Parathyroid adenoma (tissue), 2 donors: ENCODE data around the gene DNAJA1.
"Not testable (repeated sequence)": the region's sequence is repeated elsewhere in the genome, so short reads cannot be mapped to it uniquely, and the experiment has no call there.

ENCODE experiments used
- H2AFZ ChIP-seq: fragments of 300-600 bp; sonication (generic); one replicate; pipeline ENCODE4 v1.7.0; 2017; ENCODE audit warnings: antibody characterized with exemption, mild to moderate bottlenecking
- H3K27ac ChIP-seq: fragments of 300-600 bp; sonication (generic); one replicate; pipeline ENCODE4 v1.7.0; 2017
- H3K27me3 ChIP-seq: fragments of 300-600 bp; sonication (generic); one replicate; pipeline ENCODE4 v1.7.0; 2017; ENCODE audit warnings: low read length; ENCODE audit not compliant: control insufficient read depth, insufficient read depth
- H3K36me3 ChIP-seq: fragments of 300-600 bp; sonication (generic); one replicate; pipeline ENCODE4 v1.7.0; 2017; ENCODE audit warnings: low read length; ENCODE audit not compliant: control insufficient read depth, insufficient read depth
- H3K4me1 ChIP-seq: fragments of 300-600 bp; sonication (generic); one replicate; pipeline ENCODE4 v1.7.0; 2017; ENCODE audit warnings: control low read depth
- H3K4me2 ChIP-seq: fragments of 300-600 bp; sonication (generic); one replicate; pipeline ENCODE4 v1.7.0; 2017; ENCODE audit warnings: low read length
- H3K4me3 ChIP-seq: fragments of 300-600 bp; sonication (generic); one replicate; pipeline ENCODE4 v1.7.0; 2017; ENCODE audit warnings: low read depth, low read length
- H3K79me2 ChIP-seq: fragments of 300-600 bp; sonication (generic); one replicate; pipeline ENCODE4 v1.7.0; 2017; ENCODE audit warnings: control low read depth
- H3K9ac ChIP-seq: fragments of 300-600 bp; sonication (generic); one replicate; pipeline ENCODE4 v1.7.0; 2017; ENCODE audit warnings: mild to moderate bottlenecking
- H3K9me3 ChIP-seq: fragments of 300-600 bp; sonication (generic); one replicate; pipeline ENCODE4 v1.7.0; 2017; ENCODE audit warnings: low read length; ENCODE audit not compliant: control insufficient read depth
- TF ChIP-seq, protein P1 (sequence below): fragments of 300-600 bp; sonication (generic); IDR thresholded peaks from one replicate; pipeline ENCODE4 v1.7.0; 2017; ENCODE audit warnings: antibody characterized with exemption, mild to moderate bottlenecking
- donor health status: primary hyperparathyroidism.

The DNAJA1 gene

DNA sequence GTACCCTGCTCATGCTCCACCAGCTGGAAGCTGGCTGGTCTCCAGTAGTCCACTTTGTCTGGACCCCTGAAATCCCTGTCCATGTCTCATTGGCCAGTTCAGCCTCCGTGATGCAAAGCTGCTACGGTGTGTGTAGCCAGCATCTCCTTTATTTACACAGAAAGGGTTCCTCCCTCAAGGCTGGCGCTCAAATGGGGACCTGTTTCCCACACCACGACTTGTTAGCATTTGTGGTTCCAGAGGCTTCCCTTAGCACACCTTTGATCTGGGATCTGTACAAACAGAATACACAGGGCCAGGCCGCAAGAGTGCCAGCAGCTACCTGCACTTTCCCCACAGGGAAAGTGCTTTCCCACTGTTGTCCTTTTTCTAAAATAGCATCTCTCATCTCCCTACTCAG is 57.1 kb downstream of the DNAJA1 start:
- Histone ChIP-seq H3K27me3 (no peaks in the 10 kb centered on the region), H3K27ac (no peak overlapping the region), H3K9ac (no peak overlapping the region), H2AFZ (no peak overlapping the region), H3K4me2 (no peak overlapping the region), H3K9me3 (no peaks in the 10 kb centered on the region), H3K79me2 (no peaks in the 10 kb centered on the region), H3K36me3 (no peaks in the 10 kb centered on the region), H3K4me1 (no peaks in the 10 kb centered on the region), H3K4me3 (no peak overlapping the region)
- TF ChIP-seq, protein P1, sequence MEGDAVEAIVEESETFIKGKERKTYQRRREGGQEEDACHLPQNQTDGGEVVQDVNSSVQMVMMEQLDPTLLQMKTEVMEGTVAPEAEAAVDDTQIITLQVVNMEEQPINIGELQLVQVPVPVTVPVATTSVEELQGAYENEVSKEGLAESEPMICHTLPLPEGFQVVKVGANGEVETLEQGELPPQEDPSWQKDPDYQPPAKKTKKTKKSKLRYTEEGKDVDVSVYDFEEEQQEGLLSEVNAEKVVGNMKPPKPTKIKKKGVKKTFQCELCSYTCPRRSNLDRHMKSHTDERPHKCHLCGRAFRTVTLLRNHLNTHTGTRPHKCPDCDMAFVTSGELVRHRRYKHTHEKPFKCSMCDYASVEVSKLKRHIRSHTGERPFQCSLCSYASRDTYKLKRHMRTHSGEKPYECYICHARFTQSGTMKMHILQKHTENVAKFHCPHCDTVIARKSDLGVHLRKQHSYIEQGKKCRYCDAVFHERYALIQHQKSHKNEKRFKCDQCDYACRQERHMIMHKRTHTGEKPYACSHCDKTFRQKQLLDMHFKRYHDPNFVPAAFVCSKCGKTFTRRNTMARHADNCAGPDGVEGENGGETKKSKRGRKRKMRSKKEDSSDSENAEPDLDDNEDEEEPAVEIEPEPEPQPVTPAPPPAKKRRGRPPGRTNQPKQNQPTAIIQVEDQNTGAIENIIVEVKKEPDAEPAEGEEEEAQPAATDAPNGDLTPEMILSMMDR, result no peak

DNA sequence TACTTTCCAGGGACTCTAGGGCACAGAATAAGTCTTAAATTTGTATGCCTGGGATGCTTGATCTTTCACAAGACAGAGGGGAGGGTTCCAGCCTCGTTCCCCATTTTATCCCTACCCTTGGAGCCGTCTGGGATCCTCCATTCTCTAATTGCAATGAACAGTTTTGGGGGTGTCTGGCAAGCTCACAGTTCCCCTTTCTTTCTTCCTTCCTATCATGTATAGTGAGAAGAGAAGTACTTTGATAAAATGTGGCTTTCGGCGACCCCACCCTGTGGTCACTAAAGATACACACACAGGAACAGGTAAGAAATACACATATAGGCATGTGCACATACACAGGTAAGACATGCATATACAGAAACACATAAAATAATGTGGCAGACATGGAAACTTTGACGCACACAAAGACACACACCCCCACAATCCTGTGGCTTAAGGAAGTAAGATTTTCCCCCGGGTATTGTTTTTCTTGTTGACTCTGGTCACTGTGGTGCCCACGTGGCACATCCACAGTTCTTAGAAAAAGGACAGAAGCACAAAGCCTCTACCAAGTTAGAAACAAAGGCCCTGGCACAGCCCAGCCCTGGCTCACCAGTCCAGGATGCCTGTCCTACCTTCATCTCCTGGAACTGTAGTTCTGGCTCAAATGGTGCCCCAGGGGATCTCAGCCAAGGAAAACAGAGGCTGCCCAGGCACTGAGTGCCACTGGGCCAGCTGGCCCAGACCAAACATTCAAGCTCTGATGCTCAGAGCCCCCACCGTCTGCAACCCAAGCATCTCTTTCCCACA is 57.7 kb downstream of the DNAJA1 start:
- Histone ChIP-seq H3K27me3 (no peaks in the 10 kb centered on the region), H3K36me3 (no peaks in the 10 kb centered on the region), H3K9me3 (no peaks in the 10 kb centered on the region), H3K27ac (no peak overlapping the region), H2AFZ (no peak overlapping the region), H3K79me2 (no peaks in the 10 kb centered on the region), H3K4me3 (no peak overlapping the region), H3K4me2 (no peak overlapping the region), H3K4me1 (no peaks in the 10 kb centered on the region), H3K9ac (no peak overlapping the region)
- TF ChIP-seq, protein P1, result no peak

DNA sequence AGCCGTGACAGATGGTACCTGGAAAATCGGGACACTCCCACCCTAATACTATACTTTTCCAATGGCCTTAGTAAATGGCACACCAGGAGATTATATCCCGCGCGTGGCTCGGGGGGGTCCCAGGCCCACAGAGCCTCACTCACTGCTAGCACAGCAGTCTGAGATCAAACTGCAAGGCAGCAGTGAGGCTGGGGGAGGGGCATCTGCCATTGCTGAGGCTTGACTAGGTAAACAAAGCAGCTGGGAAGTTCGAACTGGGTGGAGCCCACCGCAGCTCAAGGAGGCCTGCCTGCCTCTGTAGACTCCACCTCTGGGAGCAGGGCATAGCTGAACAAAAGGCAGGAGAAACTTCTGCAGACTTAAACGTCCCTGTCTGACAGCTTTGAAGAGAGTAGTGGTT is 60.6 kb downstream of the DNAJA1 start:
- H3K27ac ChIP-seq, H3K79me2 ChIP-seq, H3K9ac ChIP-seq, H3K27me3 ChIP-seq, H2AFZ ChIP-seq, H3K36me3 ChIP-seq, H3K4me3 ChIP-seq, H3K4me1 ChIP-seq, H3K9me3 ChIP-seq, H3K4me2 ChIP-seq: not testable (repeated sequence)
